RWPE2 (cell line): ENCODE measurements around the gene KLHL10.

ENCODE experiments used
- ATAC-seq: fragments of 200-7000 bp; cut with Tn5 transposase; 3 replicates; pipeline ENCODE4 v1.9.1; 2021; ENCODE audit warnings: low read depth
- DNase-seq: peaks from one replicate; pipeline ENCODE4 v3.0.0-alpha.2; 2020; ENCODE audit warnings: low spot score
- H3K27ac ChIP-seq: fragments of 450-650 bp; 2 replicates; pipeline ENCODE4 v1.5.1; 2017; ENCODE audit warnings: mild to moderate bottlenecking; ENCODE audit not compliant: poor library complexity, severe bottlenecking
- H3K27me3 ChIP-seq: fragments of 250-450 bp; sonication (Bioruptor Pico); 2 replicates; pipeline ENCODE4 v1.5.1; 2021; ENCODE audit warnings: mild to moderate bottlenecking, moderate library complexity; ENCODE audit not compliant: insufficient read depth, poor library complexity, severe bottlenecking
- H3K36me3 ChIP-seq: fragments of 250-450 bp; sonication (Bioruptor Pico); 2 replicates; pipeline ENCODE4 v1.5.1; 2020; ENCODE audit warnings: low read depth, mild to moderate bottlenecking, moderate library complexity
- H3K4me1 ChIP-seq: fragments of 250-450 bp; sonication (Bioruptor Pico); 2 replicates; pipeline ENCODE4 v1.5.1; 2021; ENCODE audit warnings: mild to moderate bottlenecking, moderate library complexity; ENCODE audit not compliant: insufficient read depth, poor library complexity, severe bottlenecking
- H3K4me3 ChIP-seq: fragments of 250-450 bp; sonication (Bioruptor Pico); 2 replicates; pipeline ENCODE4 v1.5.1; 2021; ENCODE audit warnings: mild to moderate bottlenecking, moderate library complexity; ENCODE audit not compliant: severe bottlenecking
- H3K9me3 ChIP-seq: fragments of 250-450 bp; sonication (Bioruptor Pico); 2 replicates; pipeline ENCODE4 v1.5.1; 2021; ENCODE audit warnings: mild to moderate bottlenecking, moderate library complexity; ENCODE audit not compliant: severe bottlenecking
- TF ChIP-seq, protein P1 (sequence below): fragments of 450-650 bp; IDR thresholded peaks from one replicate; pipeline ENCODE4 v1.5.1; 2017; ENCODE audit warnings: mild to moderate bottlenecking, moderate library complexity; ENCODE audit not compliant: poor library complexity, severe bottlenecking

The KLHL10 gene

DNA sequence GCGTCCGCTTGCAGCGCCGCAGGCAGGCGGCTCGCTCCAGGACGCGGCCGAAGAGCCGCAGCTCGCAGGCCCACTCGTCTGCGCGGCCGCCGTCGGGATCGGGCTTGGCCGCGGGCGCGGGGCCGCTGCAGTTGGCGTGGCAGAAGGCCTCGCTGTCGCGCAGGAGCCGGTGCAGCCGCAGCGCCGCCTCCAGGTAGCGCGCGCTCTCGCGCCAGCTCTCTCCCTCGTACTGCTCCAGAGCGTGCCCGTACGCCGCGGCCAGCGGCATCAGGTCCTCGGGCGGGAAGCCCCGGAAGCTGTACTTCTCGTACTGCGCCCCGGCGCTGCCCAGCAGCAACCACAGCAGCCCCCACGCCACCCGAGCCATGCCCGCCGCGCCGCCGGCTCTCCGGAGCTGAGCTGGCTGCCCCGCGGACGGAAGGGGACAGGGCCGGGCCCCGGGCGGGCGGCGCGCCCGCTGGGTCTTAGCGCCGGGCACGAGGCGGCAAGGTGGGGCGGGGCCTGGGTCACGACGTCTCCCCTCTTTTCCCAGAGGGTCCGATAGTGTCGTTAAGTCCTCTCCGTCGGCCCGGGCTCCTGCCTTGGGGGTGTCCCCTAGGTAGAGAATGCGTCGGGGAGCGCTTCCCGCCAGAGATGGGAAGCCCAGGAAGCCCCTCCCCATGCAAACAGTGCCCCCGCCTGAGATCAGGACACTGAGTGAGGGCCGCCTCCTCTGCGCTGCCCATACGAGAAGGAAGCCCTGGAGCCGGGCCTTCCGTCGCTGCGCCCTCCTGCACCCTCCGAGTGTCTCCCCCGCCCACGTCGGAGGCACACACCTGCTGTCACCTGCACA, 25.9 kb upstream of the KLHL10 start, which contains the start of gene P3H4:
TSS of gene P3H4 (minus strand) at position 401 of the 832 bp plus-strand sequence. CDS start at position 367, 34 bp downstream.
- Histone ChIP-seq H3K36me3 (peaks cover 28% of the 10 kb centered on the region), H3K27ac (peak within 1 kb of the TSS; percentile 83), H3K4me1 (peaks cover 11% of the 10 kb centered on the region), H3K27me3 (no peaks in the 10 kb centered on the region), H3K4me3 (peak within 1 kb of the TSS; percentile 75), H3K9me3 (no peaks in the 10 kb centered on the region)
- TF ChIP-seq, protein P1, sequence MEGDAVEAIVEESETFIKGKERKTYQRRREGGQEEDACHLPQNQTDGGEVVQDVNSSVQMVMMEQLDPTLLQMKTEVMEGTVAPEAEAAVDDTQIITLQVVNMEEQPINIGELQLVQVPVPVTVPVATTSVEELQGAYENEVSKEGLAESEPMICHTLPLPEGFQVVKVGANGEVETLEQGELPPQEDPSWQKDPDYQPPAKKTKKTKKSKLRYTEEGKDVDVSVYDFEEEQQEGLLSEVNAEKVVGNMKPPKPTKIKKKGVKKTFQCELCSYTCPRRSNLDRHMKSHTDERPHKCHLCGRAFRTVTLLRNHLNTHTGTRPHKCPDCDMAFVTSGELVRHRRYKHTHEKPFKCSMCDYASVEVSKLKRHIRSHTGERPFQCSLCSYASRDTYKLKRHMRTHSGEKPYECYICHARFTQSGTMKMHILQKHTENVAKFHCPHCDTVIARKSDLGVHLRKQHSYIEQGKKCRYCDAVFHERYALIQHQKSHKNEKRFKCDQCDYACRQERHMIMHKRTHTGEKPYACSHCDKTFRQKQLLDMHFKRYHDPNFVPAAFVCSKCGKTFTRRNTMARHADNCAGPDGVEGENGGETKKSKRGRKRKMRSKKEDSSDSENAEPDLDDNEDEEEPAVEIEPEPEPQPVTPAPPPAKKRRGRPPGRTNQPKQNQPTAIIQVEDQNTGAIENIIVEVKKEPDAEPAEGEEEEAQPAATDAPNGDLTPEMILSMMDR, result peak; percentile 80
- peak; percentile 68 for ATAC-seq
- DNase-seq, result no peak

DNA sequence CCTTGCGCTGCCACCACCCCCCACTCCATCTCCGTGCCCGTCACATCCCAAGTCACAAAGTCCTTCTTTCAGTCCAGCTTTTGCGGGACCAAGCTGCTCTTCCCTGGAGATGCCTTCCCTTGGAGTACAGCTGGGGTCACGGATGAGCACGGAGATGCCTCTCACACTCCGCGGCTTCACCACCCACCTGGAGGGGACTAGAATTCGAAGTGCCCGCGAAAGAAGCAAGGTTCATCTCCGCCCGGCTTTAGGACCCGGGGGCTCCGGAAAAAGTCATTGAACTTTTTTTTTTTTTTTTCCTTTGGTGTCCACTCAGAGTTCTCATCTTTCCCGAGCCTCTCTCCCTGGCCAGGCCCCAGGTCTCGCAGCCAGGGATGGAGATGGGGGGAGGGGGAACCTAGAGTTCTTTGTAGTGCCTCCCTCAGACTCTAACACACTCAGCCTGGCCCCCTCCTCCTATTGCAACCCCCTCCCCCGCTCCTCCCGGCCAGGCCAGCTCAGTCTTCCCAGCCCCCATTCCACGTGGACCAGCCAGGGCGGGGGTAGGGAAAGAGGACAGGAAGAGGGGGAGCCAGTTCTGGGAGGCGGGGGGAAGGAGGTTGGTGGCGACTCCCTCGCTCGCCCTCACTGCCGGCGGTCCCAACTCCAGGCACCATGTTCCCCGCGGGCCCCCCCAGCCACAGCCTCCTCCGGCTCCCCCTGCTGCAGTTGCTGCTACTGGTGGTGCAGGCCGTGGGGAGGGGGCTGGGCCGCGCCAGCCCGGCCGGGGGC, 25.1 kb upstream of the KLHL10 start, which contains the start of gene FKBP10:
TSS of gene FKBP10 (plus strand) at position 624 of the 771 bp plus-strand sequence. CDS start at position 655, 31 bp downstream.
- TF ChIP-seq, protein P1, result no peak
- peak; percentile 85 for DNase-seq
- Histone ChIP-seq H3K4me3 (peak within 1 kb of the TSS; percentile 75), H3K27ac (peak within 1 kb of the TSS; percentile 83), H3K9me3 (no peaks in the 10 kb centered on the region), H3K4me1 (peaks cover 11% of the 10 kb centered on the region), H3K36me3 (peaks cover 32% of the 10 kb centered on the region), H3K27me3 (no peaks in the 10 kb centered on the region)
- ATAC-seq, result peak; percentile 51

DNA sequence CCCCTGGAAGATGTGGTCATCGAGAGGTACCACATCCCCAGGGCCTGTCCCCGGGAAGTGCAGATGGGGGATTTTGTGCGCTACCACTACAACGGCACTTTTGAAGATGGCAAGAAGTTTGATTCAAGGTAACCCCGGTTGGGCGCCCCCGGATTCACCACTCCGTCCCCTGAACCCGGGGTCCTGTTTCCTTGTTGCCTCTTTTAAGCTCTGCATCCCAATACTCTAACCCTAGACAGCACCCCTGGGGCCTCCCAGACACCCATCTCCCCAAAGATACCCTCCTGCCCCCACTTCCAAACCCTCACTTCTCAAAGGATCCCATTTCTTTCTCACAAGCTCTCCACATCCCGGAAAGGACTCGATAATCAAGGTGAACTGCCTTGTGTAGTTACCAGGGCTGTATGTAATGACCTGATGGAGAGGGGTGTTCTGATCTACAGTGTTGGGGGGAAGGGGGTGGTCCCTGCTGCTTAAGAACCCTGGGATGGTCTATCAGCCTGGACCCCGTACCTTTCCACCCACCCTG, 24.4 kb upstream of the KLHL10 start:
- peaks cover 11% of the 10 kb centered on the region for H3K4me1 ChIP-seq
- H3K9me3 ChIP-seq, result no peaks in the 10 kb centered on the region
- peak overlapping the region; percentile 75 for H3K4me3 ChIP-seq
- DNase-seq (no peak), ATAC-seq (no peak)
- TF ChIP-seq, protein P1, result no peak
- peak overlapping the region; percentile 83 for H3K27ac ChIP-seq
- H3K27me3 ChIP-seq, result no peaks in the 10 kb centered on the region
- peaks cover 33% of the 10 kb centered on the region for H3K36me3 ChIP-seq

DNA sequence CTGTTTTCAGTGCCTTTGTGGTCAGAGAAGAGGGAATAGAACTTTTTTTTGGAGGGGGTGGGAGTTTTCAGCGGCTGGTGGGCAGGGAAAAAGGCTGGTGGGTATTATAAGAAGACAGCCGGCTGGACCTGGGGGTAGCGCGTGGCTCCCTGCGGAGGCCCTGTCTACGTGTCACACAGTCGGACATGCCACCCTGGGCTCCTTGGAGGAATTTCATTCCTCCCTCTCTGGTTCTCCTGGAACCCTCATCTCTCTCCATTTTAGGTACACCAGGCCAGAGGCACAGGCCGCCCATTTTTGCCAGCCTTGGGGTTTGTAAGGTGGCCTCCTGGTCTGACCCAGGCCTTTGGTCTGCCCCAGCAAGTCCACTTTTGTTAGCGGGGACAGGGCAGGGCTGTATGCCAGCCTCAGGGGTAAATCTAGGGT, 23.9 kb upstream of the KLHL10 start:
- no peak for ATAC-seq
- no peaks in the 10 kb centered on the region for H3K27me3 ChIP-seq

More for the DNA sequence above, 23.9 kb upstream of the KLHL10 start:
- Histone ChIP-seq H3K36me3 (peaks cover 32% of the 10 kb centered on the region), H3K4me3 (peak overlapping the region; percentile 75), H3K27ac (peak overlapping the region; percentile 83), H3K9me3 (no peaks in the 10 kb centered on the region), H3K4me1 (peaks cover 11% of the 10 kb centered on the region)
- TF ChIP-seq, protein P1, result no peak
- DNase-seq, result no peak
